ENCODE results near the gene CCDC78. TPM values are rescaled to one million over a fixed set of nuclear protein-coding genes. Genes with fewer than 3 reads are reported as not detected.

CCDC78 gene
- polyA plus RNA-seq, 1 donor (not counting 4 experiments of a cell fraction or from before 2014, with no cell fraction given), result 2.5 TPM

GRCh38 chr16:729768-730665 lies 3.8 kb upstream of the CCDC78 start:
- no peaks in the 10 kb centered on the region for H3K9me1 ChIP-seq (ENCODE audit: control insufficient read depth, extremely low read depth, insufficient read depth, low read length)
- H4K20me1 ChIP-seq (ENCODE audit: control insufficient read depth, extremely low read depth, insufficient read depth, low read length), result no peaks in the 10 kb centered on the region
- H2AFZ ChIP-seq (ENCODE audit: control insufficient read depth, low read length), result no peak overlapping the region
- FAIRE-seq (no peak), DNase-seq (ENCODE audit: low read depth, low spot score) (no peak)
- no peaks in the 10 kb centered on the region for H3K9me3 ChIP-seq (ENCODE audit: control insufficient read depth, low read depth, low read length)
- H3K4me2 ChIP-seq (ENCODE audit: control insufficient read depth, extremely low read depth, insufficient read depth, low read depth, low read length), result no peak overlapping the region
- H3K4me3 ChIP-seq (ENCODE audit: control insufficient read depth in 2 of 3, extremely low read depth in 1 of 3, insufficient read depth in 2 of 3, low read depth in 1 of 3, low read length in 3 of 3), result no peak overlapping the region
- dilution Hi-C loops (cut with MboI; ENCODE audit: extremely low pct_ligation_motif_present, low sequenced_read_pairs), result no loop called here
- H3K79me2 ChIP-seq (ENCODE audit: control insufficient read depth, insufficient read depth, low read length), result no peaks in the 10 kb centered on the region
- no peaks in the 10 kb centered on the region for H3K27me3 ChIP-seq (ENCODE audit: control insufficient read depth, extremely low read depth, insufficient read depth, low read length)
- H3K27ac ChIP-seq (ENCODE audit: control insufficient read depth, insufficient read depth, low read length), result no peak overlapping the region
- no peak for TF ChIP-seq EZH2 (IDR thresholded peaks at IDR 0.05; ENCODE audit: low read length)
- TF ChIP-seq, protein P1, sequence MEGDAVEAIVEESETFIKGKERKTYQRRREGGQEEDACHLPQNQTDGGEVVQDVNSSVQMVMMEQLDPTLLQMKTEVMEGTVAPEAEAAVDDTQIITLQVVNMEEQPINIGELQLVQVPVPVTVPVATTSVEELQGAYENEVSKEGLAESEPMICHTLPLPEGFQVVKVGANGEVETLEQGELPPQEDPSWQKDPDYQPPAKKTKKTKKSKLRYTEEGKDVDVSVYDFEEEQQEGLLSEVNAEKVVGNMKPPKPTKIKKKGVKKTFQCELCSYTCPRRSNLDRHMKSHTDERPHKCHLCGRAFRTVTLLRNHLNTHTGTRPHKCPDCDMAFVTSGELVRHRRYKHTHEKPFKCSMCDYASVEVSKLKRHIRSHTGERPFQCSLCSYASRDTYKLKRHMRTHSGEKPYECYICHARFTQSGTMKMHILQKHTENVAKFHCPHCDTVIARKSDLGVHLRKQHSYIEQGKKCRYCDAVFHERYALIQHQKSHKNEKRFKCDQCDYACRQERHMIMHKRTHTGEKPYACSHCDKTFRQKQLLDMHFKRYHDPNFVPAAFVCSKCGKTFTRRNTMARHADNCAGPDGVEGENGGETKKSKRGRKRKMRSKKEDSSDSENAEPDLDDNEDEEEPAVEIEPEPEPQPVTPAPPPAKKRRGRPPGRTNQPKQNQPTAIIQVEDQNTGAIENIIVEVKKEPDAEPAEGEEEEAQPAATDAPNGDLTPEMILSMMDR (optimal IDR thresholded peaks at IDR 0.05 in 1 of 3, IDR thresholded peaks at IDR 0.05 in 1 of 3, conservative IDR thresholded peaks at IDR 0.05 in 1 of 3; ENCODE audit: extremely low read depth in 1 of 3, insufficient read depth in 2 of 3, low read length in 3 of 3), result no peak
- H3K36me3 ChIP-seq (ENCODE audit: control insufficient read depth in 2 of 2, extremely low read depth in 1 of 2, insufficient read depth in 2 of 2, low read length in 2 of 2), result peaks cover 9 to 18% of the 10 kb centered on the region in 2 experiments
- peaks cover 4% of the 10 kb centered on the region for H3K4me1 ChIP-seq (ENCODE audit: control insufficient read depth, extremely low read depth, insufficient read depth, low read length)
- no peak overlapping the region for H3K9ac ChIP-seq (ENCODE audit: control insufficient read depth, extremely low read depth, insufficient read depth, low read length)

DNA sequence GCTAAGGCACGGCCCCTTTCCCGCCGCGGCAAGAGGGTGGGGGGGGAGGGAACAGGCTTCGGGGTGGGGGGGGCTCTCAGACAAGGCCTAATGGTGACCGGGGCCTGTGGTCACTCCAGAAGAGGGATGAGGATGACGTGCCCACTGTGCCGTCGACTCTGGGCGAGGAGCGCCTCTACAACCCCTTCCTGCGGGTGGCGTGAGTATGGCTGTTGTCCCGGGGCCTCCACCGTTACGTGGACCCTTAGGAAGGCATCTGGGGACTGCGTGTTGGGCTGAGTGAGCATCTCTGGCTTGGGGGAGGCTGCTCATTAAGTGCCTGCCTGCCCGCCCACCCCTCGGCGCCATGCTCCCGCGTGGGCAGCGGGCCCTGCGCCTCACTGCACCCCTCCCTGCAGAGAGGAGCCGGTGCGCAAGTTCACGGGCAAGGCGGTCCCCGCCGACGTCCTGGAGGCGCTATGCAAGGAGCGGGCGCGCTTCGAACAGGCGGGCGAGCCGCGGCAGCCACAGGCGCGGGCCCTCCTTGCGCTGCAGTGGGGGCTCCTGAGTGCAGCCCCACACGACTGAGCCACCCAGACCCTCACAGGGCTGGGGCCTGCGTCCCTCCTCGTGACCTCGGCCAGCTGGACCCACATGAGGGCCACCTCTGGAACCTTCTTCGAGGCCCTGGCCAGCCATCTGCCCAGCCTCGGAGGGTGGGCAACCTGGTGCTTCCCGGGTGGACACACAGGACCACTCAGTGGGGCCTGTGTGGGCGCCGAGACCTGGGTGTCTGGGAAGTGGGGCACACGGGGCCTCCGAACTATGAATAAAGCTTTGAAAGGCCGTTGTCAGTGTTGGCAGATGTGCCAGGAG lies 2.9 kb upstream of the CCDC78 start:
- H3K27me3 ChIP-seq (ENCODE audit: control insufficient read depth, extremely low read depth, insufficient read depth, low read length), result no peaks in the 10 kb centered on the region
- no peaks in the 10 kb centered on the region for H3K9me3 ChIP-seq (ENCODE audit: control insufficient read depth, low read depth, low read length)
- H3K36me3 ChIP-seq (ENCODE audit: control insufficient read depth in 2 of 2, extremely low read depth in 1 of 2, insufficient read depth in 2 of 2, low read length in 2 of 2), result peaks cover 9 to 15% of the 10 kb centered on the region in 2 experiments
- no peak overlapping the region for H3K9ac ChIP-seq (ENCODE audit: control insufficient read depth, extremely low read depth, insufficient read depth, low read length)
- H3K79me2 ChIP-seq (ENCODE audit: control insufficient read depth, insufficient read depth, low read length), result no peaks in the 10 kb centered on the region
- dilution Hi-C loops (cut with MboI; ENCODE audit: extremely low pct_ligation_motif_present, low sequenced_read_pairs), result no loop called here
- no peak overlapping the region for H3K4me3 ChIP-seq (ENCODE audit: control insufficient read depth in 2 of 3, extremely low read depth in 1 of 3, insufficient read depth in 2 of 3, low read depth in 1 of 3, low read length in 3 of 3)
- H3K4me1 ChIP-seq (ENCODE audit: control insufficient read depth, extremely low read depth, insufficient read depth, low read length), result peaks cover 4% of the 10 kb centered on the region
- no peaks in the 10 kb centered on the region for H3K9me1 ChIP-seq (ENCODE audit: control insufficient read depth, extremely low read depth, insufficient read depth, low read length)
- TF ChIP-seq EZH2 (IDR thresholded peaks at IDR 0.05; ENCODE audit: low read length), result no peak
- TF ChIP-seq, protein P1 (optimal IDR thresholded peaks at IDR 0.05 in 1 of 3, IDR thresholded peaks at IDR 0.05 in 1 of 3, conservative IDR thresholded peaks at IDR 0.05 in 1 of 3; ENCODE audit: extremely low read depth in 1 of 3, insufficient read depth in 2 of 3, low read length in 3 of 3), result no peak
- no peak overlapping the region for H3K27ac ChIP-seq (ENCODE audit: control insufficient read depth, insufficient read depth, low read length)
- no peak overlapping the region for H2AFZ ChIP-seq (ENCODE audit: control insufficient read depth, low read length)
- DNase-seq (ENCODE audit: low read depth, low spot score), result no peak
- no peak overlapping the region for H3K4me2 ChIP-seq (ENCODE audit: control insufficient read depth, extremely low read depth, insufficient read depth, low read depth, low read length)
- no peaks in the 10 kb centered on the region for H4K20me1 ChIP-seq (ENCODE audit: control insufficient read depth, extremely low read depth, insufficient read depth, low read length)
- no peak for FAIRE-seq
